Esophagus muscularis mucosa (tissue), 4 donors: ENCODE results near the gene KIRREL3. TPM values are rescaled to one million over a fixed set of nuclear protein-coding genes. Genes with fewer than 3 reads are reported as not detected.

ENCODE experiments used
- DNase-seq: peaks from one replicate; pipeline ENCODE4 v3.0.0-alpha.2; 2017; ENCODE audit errors: extremely low spot score
- H3K27ac ChIP-seq, 4 donors: fragments of 200-600 bp; sonication (generic); replicated peaks in 1 of 4; 1 replicate in 3 of 4; 2 replicates in 1 of 4; pipeline ENCODE4 v1.5.1; 2016 to 2019; ENCODE audit warnings: mild to moderate bottlenecking in 1 of 4
- H3K27me3 ChIP-seq, 4 donors: fragments of 200-600 bp; sonication (generic); one replicate each; pipeline versions ENCODE4 v1.5.1 to v1.6.0; 2016 to 2019
- H3K36me3 ChIP-seq, 4 donors: fragments of 200-600 bp; sonication (generic); one replicate each; pipeline ENCODE4 v1.5.1; 2016 to 2019
- H3K4me1 ChIP-seq, 4 donors: fragments of 200-600 bp; sonication (generic); one replicate each; pipeline ENCODE4 v1.5.1; 2016 to 2019
- H3K4me3 ChIP-seq, 4 donors: fragments of 200-600 bp; sonication (generic); 1 replicate in 2 of 4; 2 replicates in 2 of 4; pipeline ENCODE4 v1.5.1; 2016 to 2019; ENCODE audit warnings: mild to moderate bottlenecking in 4 of 4, moderate library complexity in 1 of 4
- H3K9me3 ChIP-seq, 4 donors: fragments of 200-600 bp; sonication (generic); 1 replicate in 3 of 4; 2 replicates in 1 of 4; pipeline ENCODE4 v1.5.1; 2016 to 2019
- EP300 ChIP-seq: sonication (generic); formaldehyde crosslinking; IDR thresholded peaks from one replicate; pipeline ENCODE4 v1.6.1; 2017; ENCODE audit warnings: antibody characterized with exemption
- POLR2A ChIP-seq: fragments of 450-650 bp; IDR thresholded peaks from one replicate; pipeline ENCODE4 v1.6.1; 2017; ENCODE audit warnings: antibody characterized with exemption, moderate library complexity, mild to moderate bottlenecking, low read depth
- POLR2AphosphoS5 ChIP-seq, 2 donors: sonication (generic); formaldehyde crosslinking; IDR thresholded peaks; one replicate each; pipeline ENCODE4 v1.6.1; 2017; ENCODE audit warnings: antibody characterized with exemption in 2 of 2
- WGBS: methylation state at CpG from one replicate; pipeline ENCODE4 v1.1.5; 2018; 5-methylcytosine and 5-hydroxymethylcytosine counted together
- intact Hi-C: fragments of 100-400 bp; cut with DNase I; formaldehyde crosslinking; loops from one replicate; pipeline ENCODE4 v1.15.1; 2023
- total RNA-seq, 4 donors: library from RNA; depleted of rRNA; stranded (reverse); fragments of >200 nt; gene quantifications; one replicate each; pipeline versions ENCODE4 v1.1.0 to v1.2.1, GENCODE V29; 2016
- TF ChIP-seq, protein P1 (sequence below), 3 experiments: fragments of 200-600 bp in 2 of 3; fragments of 450-650 bp in 1 of 3; sonication (generic) in 2 of 3; IDR thresholded peaks; one replicate each; pipeline ENCODE4 v1.5.1; 2017 to 2019; ENCODE audit warnings: antibody characterized with exemption in 3 of 3, mild to moderate bottlenecking in 2 of 3, moderate library complexity in 1 of 3

The KIRREL3 gene
- total RNA-seq, 4 donors from 2014 or later, result 1.7 to 6.5 (median 3.1) TPM

DNA sequence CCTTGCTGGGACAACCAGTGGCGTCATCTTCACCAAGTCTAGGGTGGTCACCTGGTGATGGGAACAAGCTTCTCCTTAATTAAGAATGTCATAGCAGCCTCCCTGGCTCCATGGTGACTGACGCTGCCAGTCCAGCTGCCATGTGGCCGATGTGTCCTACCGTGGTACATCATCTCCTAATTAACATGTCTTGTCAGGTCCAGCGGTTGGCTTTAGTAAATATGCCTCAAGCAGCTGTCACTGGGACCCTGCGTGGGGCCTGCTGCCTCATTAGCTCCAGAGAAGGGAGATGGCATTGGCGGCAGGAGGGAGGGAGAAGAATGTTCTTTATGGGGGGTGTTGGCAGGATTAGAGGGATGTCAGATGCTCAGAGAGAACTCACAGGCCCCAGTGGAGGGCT lies 373.1 kb downstream of the KIRREL3 start:
- Histone ChIP-seq H3K4me3 (no peak overlapping the region), H3K4me1 (no peaks in the 10 kb centered on the region), H3K36me3 (no peaks in the 10 kb centered on the region), H3K9me3 (no peaks in the 10 kb centered on the region), H3K27ac (no peak overlapping the region), H3K27me3 (peaks cover 0 to 13% (median 0%) of the 10 kb centered on the region in 4 donors)
- WGBS, result 97% methylated on average over 7 of the region's 7 CpGs
- DNase-seq, result no peak
- no peak for TF ChIP-seq POLR2AphosphoS5 (IDR thresholded peaks at IDR 0.05)
- intact Hi-C loops, result no loop called here

DNA sequence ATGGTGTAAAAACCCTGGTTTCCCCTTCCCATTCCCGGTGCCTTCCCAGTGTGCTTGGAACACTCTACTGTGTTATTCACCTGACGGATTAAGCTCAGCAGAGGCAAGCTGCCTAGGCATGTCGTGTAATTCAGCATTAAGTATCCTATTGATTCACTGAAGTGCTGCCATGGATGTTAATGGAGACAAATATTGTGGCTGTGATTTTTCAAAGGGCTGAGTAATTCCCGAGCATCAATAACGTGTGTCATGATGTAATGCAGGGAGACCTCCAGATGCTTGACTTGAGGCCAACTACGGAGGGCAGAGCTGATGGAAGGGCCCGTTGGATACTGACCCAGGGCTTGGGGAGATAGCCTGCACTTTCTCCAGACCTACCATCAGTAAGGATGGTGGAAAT lies 376.1 kb downstream of the KIRREL3 start:
- intact Hi-C loops, result no loop called here
- no peaks in the 10 kb centered on the region for H3K36me3 ChIP-seq
- peaks cover 0 to 9% (median 0%) of the 10 kb centered on the region in 4 donors for H3K27me3 ChIP-seq
- TF ChIP-seq EP300 (no peak), POLR2A (no peak), POLR2AphosphoS5 (IDR thresholded peaks at IDR 0.05) (no peak)
- TF ChIP-seq, protein P1, sequence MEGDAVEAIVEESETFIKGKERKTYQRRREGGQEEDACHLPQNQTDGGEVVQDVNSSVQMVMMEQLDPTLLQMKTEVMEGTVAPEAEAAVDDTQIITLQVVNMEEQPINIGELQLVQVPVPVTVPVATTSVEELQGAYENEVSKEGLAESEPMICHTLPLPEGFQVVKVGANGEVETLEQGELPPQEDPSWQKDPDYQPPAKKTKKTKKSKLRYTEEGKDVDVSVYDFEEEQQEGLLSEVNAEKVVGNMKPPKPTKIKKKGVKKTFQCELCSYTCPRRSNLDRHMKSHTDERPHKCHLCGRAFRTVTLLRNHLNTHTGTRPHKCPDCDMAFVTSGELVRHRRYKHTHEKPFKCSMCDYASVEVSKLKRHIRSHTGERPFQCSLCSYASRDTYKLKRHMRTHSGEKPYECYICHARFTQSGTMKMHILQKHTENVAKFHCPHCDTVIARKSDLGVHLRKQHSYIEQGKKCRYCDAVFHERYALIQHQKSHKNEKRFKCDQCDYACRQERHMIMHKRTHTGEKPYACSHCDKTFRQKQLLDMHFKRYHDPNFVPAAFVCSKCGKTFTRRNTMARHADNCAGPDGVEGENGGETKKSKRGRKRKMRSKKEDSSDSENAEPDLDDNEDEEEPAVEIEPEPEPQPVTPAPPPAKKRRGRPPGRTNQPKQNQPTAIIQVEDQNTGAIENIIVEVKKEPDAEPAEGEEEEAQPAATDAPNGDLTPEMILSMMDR (IDR thresholded peaks at IDR 0.05), result no peak
- no peaks in the 10 kb centered on the region for H3K4me1 ChIP-seq
- no peak for DNase-seq
- 39% methylated on average over 7 of the region's 7 CpGs for WGBS
- H3K27ac ChIP-seq, result no peak overlapping the region
- H3K9me3 ChIP-seq, result no peaks in the 10 kb centered on the region
- no peak overlapping the region for H3K4me3 ChIP-seq

DNA sequence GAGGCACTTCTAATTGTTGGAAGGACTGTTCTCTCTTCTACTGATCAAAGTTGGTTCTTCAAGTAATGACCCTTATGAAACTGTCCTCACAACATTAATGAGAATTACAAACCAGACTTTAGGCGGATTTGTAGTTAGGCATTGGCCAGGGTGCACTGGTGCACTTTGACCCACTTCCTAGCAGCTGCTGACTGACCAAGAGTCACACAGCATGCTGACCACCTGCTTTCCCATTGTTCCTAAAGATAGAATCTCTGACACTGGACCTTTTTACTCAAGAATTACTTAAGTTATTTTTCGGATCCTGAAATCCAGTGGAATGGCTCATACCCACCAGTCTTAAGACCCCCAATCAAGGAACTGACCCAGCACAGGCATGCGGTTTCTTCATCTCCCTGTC lies 381.1 kb downstream of the KIRREL3 start:
- intact Hi-C loops, result no loop called here
- Histone ChIP-seq H3K4me3 (no peak overlapping the region), H3K27ac (no peak overlapping the region), H3K36me3 (no peaks in the 10 kb centered on the region), H3K4me1 (no peaks in the 10 kb centered on the region), H3K27me3 (peaks cover 0 to 13% (median 0%) of the 10 kb centered on the region in 4 donors), H3K9me3 (no peaks in the 10 kb centered on the region)
- 87% methylated on average over 3 of the region's 3 CpGs for WGBS
- DNase-seq, result no peak
- TF ChIP-seq POLR2A (no peak), EP300 (no peak), POLR2AphosphoS5 (IDR thresholded peaks at IDR 0.05) (no peak)
- TF ChIP-seq, protein P1 (IDR thresholded peaks at IDR 0.05), result no peak

DNA sequence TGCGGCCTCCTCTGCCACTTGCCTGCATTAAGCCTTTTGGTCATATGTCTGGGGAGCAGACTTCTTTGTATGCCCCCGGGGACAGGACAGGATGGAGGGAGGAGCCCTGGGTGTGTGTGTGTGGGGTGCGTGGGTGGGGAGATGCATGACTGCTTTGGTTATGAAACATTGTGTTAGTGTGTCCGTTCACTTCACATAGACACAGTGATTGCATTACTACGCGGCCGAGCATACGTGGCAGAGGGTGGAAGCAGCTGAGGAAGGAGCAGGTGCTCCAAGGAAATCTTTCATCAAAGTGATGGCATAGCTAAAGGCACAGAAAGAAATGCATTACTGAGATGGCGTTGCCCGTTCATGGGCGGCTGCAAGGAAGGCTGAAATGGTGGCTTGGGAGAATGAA lies 384.7 kb downstream of the KIRREL3 start:
- TF ChIP-seq EP300, result no peak
- TF ChIP-seq, protein P1 (IDR thresholded peaks at IDR 0.05), result no peak
- no peak for TF ChIP-seq POLR2AphosphoS5 (IDR thresholded peaks at IDR 0.05)
- TF ChIP-seq POLR2A, result no peak
- DNase-seq, result no peak
- 91% methylated on average over 11 of the region's 11 CpGs for WGBS
- H3K4me3 ChIP-seq, result no peak overlapping the region
- no peaks in the 10 kb centered on the region for H3K36me3 ChIP-seq
- H3K4me1 ChIP-seq, result no peaks in the 10 kb centered on the region
- intact Hi-C loops, result no loop called here
- no peak overlapping the region for H3K27ac ChIP-seq
- no peaks in the 10 kb centered on the region for H3K9me3 ChIP-seq
- H3K27me3 ChIP-seq, result peaks cover 0 to 21% (median 0%) of the 10 kb centered on the region in 4 donors

DNA sequence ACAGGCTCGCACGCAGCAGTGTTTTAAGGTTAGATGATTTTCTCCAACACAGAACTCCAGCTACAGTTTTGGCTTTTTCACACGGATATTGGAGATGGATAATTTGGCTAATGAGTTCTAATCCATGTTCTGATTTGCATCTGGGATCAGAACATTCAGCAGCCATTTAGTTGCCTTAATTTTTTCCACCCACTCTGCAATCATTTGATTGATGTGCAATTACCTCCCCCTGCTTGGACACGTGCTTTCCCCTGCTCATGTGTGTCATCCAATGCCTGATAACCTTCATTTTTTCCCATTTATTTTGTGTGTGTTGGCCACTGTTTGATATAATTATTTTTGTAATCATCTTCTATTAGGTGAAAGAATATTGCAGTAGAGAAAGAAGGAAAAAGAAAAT lies 387.3 kb downstream of the KIRREL3 start:
- Histone ChIP-seq H3K9me3 (no peaks in the 10 kb centered on the region), H3K27ac (no peak overlapping the region), H3K4me1 (no peaks in the 10 kb centered on the region), H3K4me3 (no peak overlapping the region), H3K36me3 (no peaks in the 10 kb centered on the region), H3K27me3 (peaks cover 0 to 30% (median 0%) of the 10 kb centered on the region in 4 donors)
- TF ChIP-seq, protein P1 (IDR thresholded peaks at IDR 0.05), result no peak
- TF ChIP-seq POLR2A (no peak), POLR2AphosphoS5 (IDR thresholded peaks at IDR 0.05) (no peak), EP300 (no peak)
- DNase-seq, result no peak
- intact Hi-C loops, result no loop called here
- 78% methylated on average over 4 of the region's 4 CpGs for WGBS
